IMR-90 (cell line): ENCODE results near the gene GRID1. TPM values are rescaled to one million over a fixed set of nuclear protein-coding genes. Genes with fewer than 3 reads are reported as not detected.

Source experiments
- ATAC-seq: fragments of 200-7000 bp; cut with Tn5 transposase; 2 replicates; pipeline ENCODE4 v1.9.1; 2020; ENCODE audit warnings: low read depth, mild to moderate bottlenecking, moderate library complexity
- BruUV-seq: library from RNA; stranded (reverse); fragments of 400-500 nt; replicated peaks from 2 replicates; lab custom pipeline; 2021; lab: Mats Ljungman, UMichigan
- CTCF ChIA-PET: fragments of 300-600 bp; formaldehyde crosslinking; extraction: SDS; loops from one replicate; lab custom pipeline; 2021; ENCODE audit warnings: antibody characterized with exemption; lab: Yijun Ruan, JAX
- POLR2A ChIA-PET: fragments of 300-600 bp; sonication (Branson Sonifier 250); formaldehyde crosslinking; loops from one replicate; lab custom pipeline; 2022; ENCODE audit warnings: antibody characterized with exemption; ENCODE audit not compliant: unreplicated experiment; lab: Charles Lee
- DNase-seq: peaks from one replicate; pipeline ENCODE4 v3.0.0; 2013
- H2AFZ ChIP-seq: replicated peaks from 2 replicates; pipeline ENCODE3; 2013; ENCODE audit warnings: low read length, mild to moderate bottlenecking; ENCODE audit not compliant: poor library complexity
- H2AK5ac ChIP-seq: 2 replicates; pipeline ENCODE4 v1.6.1; 2013; ENCODE audit warnings: low read depth, low read length, inconsistent platforms
- H2AK9ac ChIP-seq: replicated peaks from 2 replicates; pipeline ENCODE3; 2013; ENCODE audit warnings: mild to moderate bottlenecking, low read depth, low read length, moderate library complexity; ENCODE audit not compliant: poor library complexity
- H2BK120ac ChIP-seq: 2 replicates; pipeline ENCODE4 v1.6.1; 2013; ENCODE audit warnings: low read depth, low read length, inconsistent platforms
- H2BK15ac ChIP-seq: 3 replicates; pipeline ENCODE4 v1.6.1; 2013; ENCODE audit warnings: low read depth, low read length, inconsistent platforms
- H2BK20ac ChIP-seq: 2 replicates; pipeline ENCODE4 v1.6.1; 2013; ENCODE audit warnings: low read depth, mild to moderate bottlenecking, inconsistent platforms, low read length, moderate library complexity
- H2BK5ac ChIP-seq: 2 replicates; pipeline ENCODE4 v1.6.1; 2013; ENCODE audit warnings: mild to moderate bottlenecking, low read depth, low read length, inconsistent platforms; ENCODE audit not compliant: poor library complexity, severe bottlenecking
- H3K14ac ChIP-seq: replicated peaks from 2 replicates; pipeline ENCODE4 v1.6.1; 2013; ENCODE audit warnings: low read depth, low read length, inconsistent platforms
- H3K18ac ChIP-seq: 2 replicates; pipeline ENCODE4 v1.6.1; 2013; ENCODE audit warnings: low read depth, low read length, control low read depth
- H3K23ac ChIP-seq: 2 replicates; pipeline ENCODE4 v1.6.1; 2013; ENCODE audit warnings: low read depth, low read length, inconsistent platforms
- H3K27ac ChIP-seq: 2 replicates; pipeline ENCODE4 v1.5.1; 2013; ENCODE audit warnings: mild to moderate bottlenecking, control low read depth, low read length; ENCODE audit not compliant: insufficient read depth
- H3K27me3 ChIP-seq: 2 replicates; pipeline ENCODE4 v1.6.1; 2013; ENCODE audit warnings: low read length; ENCODE audit not compliant: control insufficient read depth, insufficient read depth
- H3K36me3 ChIP-seq: 2 replicates; pipeline ENCODE4 v1.6.1; 2013; ENCODE audit warnings: low read length, mixed read lengths; ENCODE audit not compliant: control insufficient read depth, insufficient read depth
- H3K4ac ChIP-seq: 2 replicates; pipeline ENCODE4 v1.6.1; 2013; ENCODE audit warnings: low read depth, low read length, inconsistent platforms
- H3K4me1 ChIP-seq: 2 replicates; pipeline ENCODE4 v1.6.1; 2013; ENCODE audit warnings: low read length, mixed read lengths; ENCODE audit not compliant: control insufficient read depth, insufficient read depth
- H3K4me2 ChIP-seq: 2 replicates; pipeline ENCODE4 v1.6.1; 2013; ENCODE audit warnings: low read depth, mild to moderate bottlenecking, control low read depth, low read length, moderate library complexity
- H3K4me3 ChIP-seq: 2 replicates; pipeline ENCODE4 v1.5.1; 2013; ENCODE audit warnings: low read depth, mild to moderate bottlenecking, control low read depth, low read length, moderate library complexity; ENCODE audit not compliant: insufficient read depth
- H3K56ac ChIP-seq: 2 replicates; pipeline ENCODE4 v1.6.1; 2013; ENCODE audit warnings: low read length, inconsistent platforms; ENCODE audit not compliant: insufficient read depth; ENCODE audit errors: extremely low read depth
- H3K79me1 ChIP-seq, 2 experiments: 2 replicates each; pipeline ENCODE4 v1.6.1; 2013; ENCODE audit warnings: low read length in 2 of 2, inconsistent platforms in 1 of 2, low read depth in 1 of 2
- H3K9ac ChIP-seq: 2 replicates; pipeline ENCODE4 v1.6.1; 2013; ENCODE audit warnings: low read depth, low read length, control low read depth
- H3K9me1 ChIP-seq: 2 replicates; pipeline ENCODE4 v1.6.1; 2013; ENCODE audit warnings: low read length, inconsistent platforms; ENCODE audit not compliant: insufficient read depth
- H3K9me3 ChIP-seq: 2 replicates; pipeline ENCODE4 v1.6.1; 2013; ENCODE audit warnings: low read length; ENCODE audit not compliant: control insufficient read depth, insufficient read depth
- H4K20me1 ChIP-seq: 2 replicates; pipeline ENCODE4 v1.6.1; 2013; ENCODE audit warnings: low read length, inconsistent platforms; ENCODE audit not compliant: insufficient read depth
- H4K5ac ChIP-seq: 2 replicates; pipeline ENCODE4 v1.6.1; 2013; ENCODE audit warnings: mild to moderate bottlenecking, low read depth, low read length, control low read depth
- H4K8ac ChIP-seq, 2 experiments: 2 replicates each; pipeline ENCODE4 v1.6.1; 2013; ENCODE audit warnings: low read depth in 2 of 2, low read length in 2 of 2, control low read depth in 1 of 2, inconsistent platforms in 1 of 2
- H4K91ac ChIP-seq: 2 replicates; pipeline ENCODE4 v1.6.1; 2013; ENCODE audit warnings: low read depth, low read length, inconsistent platforms; ENCODE audit not compliant: insufficient read depth
- BHLHE40 ChIP-seq: fragments of 150-350 bp; IDR thresholded peaks from 2 replicates; pipeline ENCODE4 v1.6.1; 2016; ENCODE audit warnings: mild to moderate bottlenecking, low read depth, low read length
- CHD1 ChIP-seq: IDR thresholded peaks from 2 replicates; pipeline ENCODE4 v1.6.1; 2012; ENCODE audit warnings: low read depth, low read length, improper control_type of control experiment
- ELK1 ChIP-seq: fragments of 150-350 bp; IDR thresholded peaks from 2 replicates; pipeline ENCODE4 v1.6.1; 2016; ENCODE audit warnings: low read depth, mild to moderate bottlenecking, low read length, moderate library complexity, borderline replicate concordance
- MAFK ChIP-seq: IDR thresholded peaks from 2 replicates; pipeline ENCODE4 v1.6.1; 2012; ENCODE audit warnings: low read depth, low read length, improper control_type of control experiment
- MAZ ChIP-seq: IDR thresholded peaks from 2 replicates; pipeline ENCODE4 v1.6.1; 2012; ENCODE audit warnings: low read depth, mild to moderate bottlenecking, low read length, improper control_type of control experiment, moderate library complexity, borderline replicate concordance
- MXI1 ChIP-seq: IDR thresholded peaks from 2 replicates; pipeline ENCODE4 v1.6.1; 2012; ENCODE audit warnings: low read depth, mild to moderate bottlenecking, low read length, moderate library complexity, borderline replicate concordance
- NFE2L2 ChIP-seq: fragments of 150-350 bp; IDR thresholded peaks from 2 replicates; pipeline ENCODE4 v1.6.1; 2016; ENCODE audit warnings: low read depth, mild to moderate bottlenecking, low read length
- RCOR1 ChIP-seq: IDR thresholded peaks from 2 replicates; pipeline ENCODE4 v1.6.1; 2012; ENCODE audit warnings: mild to moderate bottlenecking, low read length, improper control_type of control experiment; ENCODE audit not compliant: insufficient replicate concordance
- RFX5 ChIP-seq: IDR thresholded peaks from 2 replicates; pipeline ENCODE4 v1.8.0; 2012; ENCODE audit warnings: low read depth, mild to moderate bottlenecking, low read length, moderate library complexity
- SMC3 ChIP-seq: fragments of 150-350 bp; IDR thresholded peaks from 2 replicates; pipeline ENCODE4 v1.6.1; 2016; ENCODE audit warnings: low read depth, mild to moderate bottlenecking, antibody characterized with exemption, low read length, moderate library complexity
- WGBS, 2 experiments: methylation state at CpG; one replicate each; pipeline versions ENCODE4 v1.1.5 to v1.1.7; 2013; ENCODE audit warnings: missing lambda C conversion rate in 2 of 2; ENCODE audit not compliant: insufficient read length in 1 of 2; ENCODE audit errors: extremely low coverage in 2 of 2; 5-methylcytosine and 5-hydroxymethylcytosine counted together
- dilution Hi-C: fragments of 300-500 bp; cut with HindIII; formaldehyde crosslinking; loops from one replicate; pipeline ENCODE4 v1.14.3; 2018; ENCODE audit warnings: low sequenced_read_pairs; ENCODE audit not compliant: unreplicated experiment
- in situ Hi-C: fragments of 300-500 bp; cut with MboI; formaldehyde crosslinking; loops from 3 replicates; pipeline ENCODE4 v1.14.3; 2019; ENCODE audit warnings: low sequenced_read_pairs, inconsistent platforms, mixed read lengths
- intact Hi-C: fragments of 100-400 bp; cut with micrococcal nuclease; formaldehyde crosslinking; loops from 2 replicates; pipeline ENCODE4 v1.10.0; 2022
- polyA plus RNA-seq, 3 experiments: library from polyadenylated mRNA; depleted of rRNA; stranded (reverse); fragments of >200 nt; gene quantifications; 2 replicates each; pipeline ENCODE4 v1.2.3, GENCODE V29; 2012; ENCODE audit warnings: low replicate concordance in 1 of 3
- total RNA-seq: library from RNA; depleted of rRNA; stranded (reverse); fragments of >200 nt; gene quantifications from 2 replicates; pipeline ENCODE4 v1.2.3, GENCODE V29; 2012
- TF ChIP-seq, protein P1 (sequence below): fragments of 150-350 bp; IDR thresholded peaks from 2 replicates; pipeline ENCODE4 v1.6.1; 2017; ENCODE audit warnings: mild to moderate bottlenecking, antibody characterized with exemption, low read length, low read depth

GRID1 gene
- total and polyA plus RNA-seq, 2 of the 4 experiments (the other 2 are of a cell fraction) = not detected

- Histone ChIP-seq H3K27me3 (no peaks in the 10 kb centered on the region), H3K4me1 (no peaks in the 10 kb centered on the region), H3K79me1 (no peaks in the 10 kb centered on the region), H4K91ac (no peak overlapping the region), H3K9me1 (no peaks in the 10 kb centered on the region), H3K4ac (no peak overlapping the region), H2AK5ac (no peak overlapping the region), H4K5ac (no peak overlapping the region), H4K20me1 (no peaks in the 10 kb centered on the region), H3K23ac (no peak overlapping the region), H3K9ac (no peak overlapping the region), H4K8ac (no peak overlapping the region), H2AFZ (no peak overlapping the region), H3K27ac (no peak overlapping the region), H3K4me3 (no peak overlapping the region), H2AK9ac (no peak overlapping the region), H3K9me3 (no peaks in the 10 kb centered on the region; the same call in 1 of the 2 replicates), H2BK120ac (no peak overlapping the region), H2BK20ac (no peak overlapping the region), H3K18ac (no peak overlapping the region), H3K56ac (no peak overlapping the region), H2BK15ac (no peak overlapping the region), H3K36me3 (no peaks in the 10 kb centered on the region), H3K14ac (no peak overlapping the region), H3K4me2 (no peak overlapping the region), H2BK5ac (no peak overlapping the region)
- intact Hi-C loops = no loop called here
- CTCF ChIA-PET = no interaction called here
- 63% methylated on average over 3 of the region's 12 CpGs; no CpG with 5 or more reads in 1 of the 2 experiments for WGBS, 2 experiments
- no TSS peak for BruUV-seq
- DNase-seq (no peak), ATAC-seq (no peak)
- POLR2A ChIA-PET = no interaction called here
- no peak for TF ChIP-seq NFE2L2
- no peak for TF ChIP-seq MAZ
- no peak for TF ChIP-seq MXI1
- no peak for TF ChIP-seq CHD1
- TF ChIP-seq MAFK = no peak
- no peak for TF ChIP-seq SMC3
- TF ChIP-seq BHLHE40 = no peak
- no peak for TF ChIP-seq ELK1
- TF ChIP-seq, protein P1, sequence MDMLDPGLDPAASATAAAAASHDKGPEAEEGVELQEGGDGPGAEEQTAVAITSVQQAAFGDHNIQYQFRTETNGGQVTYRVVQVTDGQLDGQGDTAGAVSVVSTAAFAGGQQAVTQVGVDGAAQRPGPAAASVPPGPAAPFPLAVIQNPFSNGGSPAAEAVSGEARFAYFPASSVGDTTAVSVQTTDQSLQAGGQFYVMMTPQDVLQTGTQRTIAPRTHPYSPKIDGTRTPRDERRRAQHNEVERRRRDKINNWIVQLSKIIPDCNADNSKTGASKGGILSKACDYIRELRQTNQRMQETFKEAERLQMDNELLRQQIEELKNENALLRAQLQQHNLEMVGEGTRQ = no peak
- no peak for TF ChIP-seq RFX5
- no peak for TF ChIP-seq RCOR1
- in situ Hi-C loops = no loop called here
- dilution Hi-C loops = no loop called here
These were observed 283.4 kb downstream of the GRID1 start for GRCh38 chr10:86083206-86083605.
